GM12878 (cell line): Measurements from ENCODE around the gene LAMB1. TPM values are rescaled to one million over a fixed set of nuclear protein-coding genes. Genes with fewer than 3 reads are reported as not detected.

ENCODE experiments used
- ATAC-seq: fragments of 200-7000 bp; cut with Tn5 transposase; 3 replicates; pipeline ENCODE4 v1.9.1; 2020; ENCODE audit warnings: mild to moderate bottlenecking, moderate library complexity
- BruUV-seq: library from RNA; stranded (reverse); fragments of 400-500 nt; replicated peaks from 2 replicates; lab custom pipeline; 2021; lab: Mats Ljungman, UMichigan
- CTCF ChIA-PET: fragments of 300-600 bp; sonication (Branson Sonifier 250); formaldehyde crosslinking; extraction: SDS; loops from one replicate; lab custom pipeline; 2021; ENCODE audit warnings: inconsistent platforms; lab: Yijun Ruan, JAX
- POLR2A ChIA-PET: fragments of 350-600 bp; formaldehyde crosslinking; extraction: SDS; loops from one replicate; lab custom pipeline; 2021; ENCODE audit warnings: inconsistent platforms; lab: Charles Lee
- RAD21 ChIA-PET: fragments of 300-600 bp; sonication (Branson Sonifier 250); formaldehyde crosslinking; loops from one replicate; lab custom pipeline; 2023; ENCODE audit warnings: antibody characterized with exemption; ENCODE audit not compliant: unreplicated experiment; lab: Charles Lee
- SMC1A ChIA-PET: fragments of 300-600 bp; sonication (Branson Sonifier 250); formaldehyde crosslinking; loops from one replicate; lab custom pipeline; 2023; ENCODE audit not compliant: unreplicated experiment, uncharacterized antibody; lab: Charles Lee
- DNase-seq: peaks from one replicate; pipeline ENCODE4 v3.0.0-alpha.2; 2011; ENCODE audit warnings: low read depth, low spot score
- FAIRE-seq: peaks from 3 replicates; lab custom pipeline; 2011; peaks lifted over from hg19 to GRCh38; lab: Jason Lieb, UNC
- H2AFZ ChIP-seq: 2 replicates; pipeline ENCODE4 v1.6.0; 2011; ENCODE audit warnings: low read depth, low read length, control low read depth; ENCODE audit not compliant: control insufficient read depth
- H3K27ac ChIP-seq: 2 replicates; pipeline ENCODE4 v1.5.1; 2011; ENCODE audit warnings: control low read depth; ENCODE audit not compliant: control insufficient read depth, insufficient read depth
- H3K27me3 ChIP-seq, 2 experiments: replicated peaks in 1 of 2; 2 replicates each; pipeline versions ENCODE4 v1.6.0 to v1.6.1; 2011; ENCODE audit warnings: low read length in 1 of 2; ENCODE audit not compliant: control insufficient read depth in 2 of 2, insufficient read depth in 2 of 2
- H3K36me3 ChIP-seq, 2 experiments: 2 replicates each; pipeline ENCODE4 v1.5.1; 2011; ENCODE audit warnings: low read length in 1 of 2; ENCODE audit not compliant: control insufficient read depth in 2 of 2, insufficient read depth in 2 of 2
- H3K4me1 ChIP-seq: 2 replicates; pipeline ENCODE4 v1.6.1; 2011; ENCODE audit warnings: mild to moderate bottlenecking, low read length, moderate library complexity, mixed read lengths; ENCODE audit not compliant: control insufficient read depth, insufficient read depth
- H3K4me2 ChIP-seq: 2 replicates; pipeline ENCODE4 v1.6.0; 2011; ENCODE audit warnings: control low read depth; ENCODE audit not compliant: control insufficient read depth, insufficient read depth
- H3K4me3 ChIP-seq: fragments of 200-600 bp; sonication (generic); 2 replicates; pipeline ENCODE4 v1.5.1; 2016
- H3K79me2 ChIP-seq: 2 replicates; pipeline ENCODE4 v1.6.0; 2011; ENCODE audit warnings: low read length; ENCODE audit not compliant: control insufficient read depth, insufficient read depth
- H3K9ac ChIP-seq: 2 replicates; pipeline ENCODE4 v1.8.0; 2011; ENCODE audit warnings: low read length, control low read depth, mixed read lengths; ENCODE audit not compliant: control insufficient read depth, insufficient read depth
- H3K9me3 ChIP-seq: replicated peaks from 3 replicates; pipeline ENCODE4 v1.5.1; 2011; ENCODE audit warnings: mild to moderate bottlenecking, low read length; ENCODE audit not compliant: control insufficient read depth, insufficient read depth
- H4K20me1 ChIP-seq: 2 replicates; pipeline ENCODE4 v1.6.0; 2011; ENCODE audit not compliant: control insufficient read depth, insufficient read depth
- BACH1 ChIP-seq: fragments of 450-650 bp; IDR thresholded peaks from 2 replicates; pipeline ENCODE4 v1.6.1; 2017; ENCODE audit warnings: mild to moderate bottlenecking, borderline replicate concordance
- E4F1 ChIP-seq: fragments of 450-650 bp; IDR thresholded peaks from 2 replicates; pipeline ENCODE4 v1.6.1; 2018; ENCODE audit warnings: borderline replicate concordance, mild to moderate bottlenecking; ENCODE audit not compliant: partially characterized antibody
- JUNB ChIP-seq: IDR thresholded peaks from 2 replicates; pipeline ENCODE4 v1.6.1; 2016; ENCODE audit warnings: antibody characterized with exemption, mild to moderate bottlenecking
- NR2C1 ChIP-seq: fragments of 450-650 bp; IDR thresholded peaks from 2 replicates; pipeline ENCODE4 v1.6.1; 2017; ENCODE audit warnings: antibody characterized with exemption, mild to moderate bottlenecking, moderate library complexity
- PBX3 ChIP-seq: IDR thresholded peaks from 2 replicates; pipeline ENCODE4 v1.6.1; 2011; ENCODE audit warnings: mild to moderate bottlenecking, low read depth, low read length, moderate library complexity; ENCODE audit not compliant: insufficient replicate concordance
- PRDM15 ChIP-seq: fragments of 450-650 bp; formaldehyde crosslinking; IDR thresholded peaks from 2 replicates; pipeline ENCODE4 v1.4.0; 2020; ENCODE audit warnings: mild to moderate bottlenecking, moderate library complexity
- WGBS: methylation state at CpG from one replicate; pipeline ENCODE4 v1.1.6; 2016; ENCODE audit warnings: low lambda C conversion rate; ENCODE audit not compliant: insufficient replicate concordance, insufficient coverage; ENCODE audit errors: missing lambda C conversion rate; 5-methylcytosine and 5-hydroxymethylcytosine counted together
- in situ Hi-C: fragments of 300-500 bp; cut with MboI; formaldehyde crosslinking; loops from 9 replicates; pipeline ENCODE4 v1.14.3; 2018; ENCODE audit warnings: mixed read lengths
- intact Hi-C: fragments of 100-400 bp; cut with micrococcal nuclease; formaldehyde crosslinking; loops from one replicate; pipeline ENCODE4 v1.14.2; 2022; ENCODE audit not compliant: unreplicated experiment
- polyA plus RNA-seq, 11 experiments: library from polyadenylated mRNA; depleted of rRNA in 4 of 11; unstranded in 6 of 11; stranded (reverse) in 5 of 11; fragments of >200 nt; fragmentation: Nextera tagmentation in 4 of 11; fragmentation: Illumina TruSeq in 1 of 11; extraction: Ambion mirVana in 4 of 11; extraction: Trizol in 1 of 11; gene quantifications; 1 replicate in 1 of 11; 2 replicates in 10 of 11; pipeline versions ENCODE4 v1.2.1 to v1.2.3, GENCODE V29; 2011 to 2016; ENCODE audit warnings: inconsistent platforms in 2 of 11, missing spikeins in 2 of 11, low read depth in 1 of 11
- total RNA-seq, 4 experiments: library from RNA; depleted of rRNA in 3 of 4; stranded (reverse); fragments of >200 nt in 3 of 4; fragmentation: Illumina TruSeq in 1 of 4; extraction: Trizol in 1 of 4; gene quantifications; 2 replicates each; pipeline versions ENCODE4 v1.2.1 to v1.2.3, GENCODE V29; 2013 to 2021
- TF ChIP-seq, protein P1 (sequence below): fragments of 450-650 bp; conservative IDR thresholded peaks from 2 replicates; pipeline ENCODE4 v1.6.1; 2017; ENCODE audit warnings: mild to moderate bottlenecking, moderate library complexity
- TF ChIP-seq, protein P2 (sequence below): IDR thresholded peaks from 2 replicates; pipeline ENCODE4 v1.6.1; 2012; ENCODE audit warnings: low read length, inconsistent platforms

Gene LAMB1
- total and polyA plus RNA-seq, 10 of the 15 experiments (the other 5 are each of a cell fraction or from before 2014, with no cell fraction given), result 0.05 to 2.2 (median 1.2) TPM; not detected in 4

DNA sequence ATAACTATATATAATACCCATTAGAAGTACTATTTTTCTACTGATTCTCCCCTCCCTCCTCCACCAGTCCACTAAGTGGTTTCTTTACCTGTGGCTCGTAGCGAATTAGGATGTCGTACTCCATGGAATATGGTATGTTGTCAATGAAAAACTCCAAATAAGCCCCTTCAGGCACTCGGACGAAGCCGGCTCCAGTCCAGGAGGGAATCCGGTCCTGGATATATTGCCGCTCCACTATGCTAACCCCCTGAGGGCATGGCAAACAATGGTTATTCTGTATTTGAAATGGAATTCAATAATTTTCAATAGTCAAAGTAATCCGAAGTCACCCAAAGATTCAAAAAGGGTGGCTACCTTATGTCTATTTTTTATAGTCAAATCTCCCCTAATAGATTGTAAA lies 40.1 kb downstream of the LAMB1 start:
- no peak overlapping the region for H2AFZ ChIP-seq
- ChIA-PET CTCF (no interaction called here), SMC1A (no interaction called here), RAD21 (no interaction called here), POLR2A (no interaction called here)
- no peak for ATAC-seq
- FAIRE-seq, result no peak
- no peaks in the 10 kb centered on the region for H3K79me2 ChIP-seq
- no peaks in the 10 kb centered on the region for H3K4me1 ChIP-seq
- H3K27me3 ChIP-seq, result no peaks in the 10 kb centered on the region; a peak in 1 of 4 replicates
- 62% methylated on average over 9 of the region's 9 CpGs for WGBS
- H3K9ac ChIP-seq, result no peak overlapping the region
- BruUV-seq, result no TSS peak
- intact Hi-C loops, result no loop called here
- H4K20me1 ChIP-seq, result no peaks in the 10 kb centered on the region
- no peak for DNase-seq
- H3K27ac ChIP-seq, result no peak overlapping the region
- in situ Hi-C loops, result no loop called here
- no peak overlapping the region for H3K4me3 ChIP-seq
- H3K36me3 ChIP-seq, result no peaks in the 10 kb centered on the region
- H3K4me2 ChIP-seq, result no peak overlapping the region
- TF ChIP-seq, protein P1, sequence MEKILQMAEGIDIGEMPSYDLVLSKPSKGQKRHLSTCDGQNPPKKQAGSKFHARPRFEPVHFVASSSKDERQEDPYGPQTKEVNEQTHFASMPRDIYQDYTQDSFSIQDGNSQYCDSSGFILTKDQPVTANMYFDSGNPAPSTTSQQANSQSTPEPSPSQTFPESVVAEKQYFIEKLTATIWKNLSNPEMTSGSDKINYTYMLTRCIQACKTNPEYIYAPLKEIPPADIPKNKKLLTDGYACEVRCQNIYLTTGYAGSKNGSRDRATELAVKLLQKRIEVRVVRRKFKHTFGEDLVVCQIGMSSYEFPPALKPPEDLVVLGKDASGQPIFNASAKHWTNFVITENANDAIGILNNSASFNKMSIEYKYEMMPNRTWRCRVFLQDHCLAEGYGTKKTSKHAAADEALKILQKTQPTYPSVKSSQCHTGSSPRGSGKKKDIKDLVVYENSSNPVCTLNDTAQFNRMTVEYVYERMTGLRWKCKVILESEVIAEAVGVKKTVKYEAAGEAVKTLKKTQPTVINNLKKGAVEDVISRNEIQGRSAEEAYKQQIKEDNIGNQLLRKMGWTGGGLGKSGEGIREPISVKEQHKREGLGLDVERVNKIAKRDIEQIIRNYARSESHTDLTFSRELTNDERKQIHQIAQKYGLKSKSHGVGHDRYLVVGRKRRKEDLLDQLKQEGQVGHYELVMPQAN, result no peak
- no peak for TF ChIP-seq JUNB
- no peak for TF ChIP-seq PBX3
- TF ChIP-seq, protein P2, sequence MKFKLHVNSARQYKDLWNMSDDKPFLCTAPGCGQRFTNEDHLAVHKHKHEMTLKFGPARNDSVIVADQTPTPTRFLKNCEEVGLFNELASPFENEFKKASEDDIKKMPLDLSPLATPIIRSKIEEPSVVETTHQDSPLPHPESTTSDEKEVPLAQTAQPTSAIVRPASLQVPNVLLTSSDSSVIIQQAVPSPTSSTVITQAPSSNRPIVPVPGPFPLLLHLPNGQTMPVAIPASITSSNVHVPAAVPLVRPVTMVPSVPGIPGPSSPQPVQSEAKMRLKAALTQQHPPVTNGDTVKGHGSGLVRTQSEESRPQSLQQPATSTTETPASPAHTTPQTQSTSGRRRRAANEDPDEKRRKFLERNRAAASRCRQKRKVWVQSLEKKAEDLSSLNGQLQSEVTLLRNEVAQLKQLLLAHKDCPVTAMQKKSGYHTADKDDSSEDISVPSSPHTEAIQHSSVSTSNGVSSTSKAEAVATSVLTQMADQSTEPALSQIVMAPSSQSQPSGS, result no peak
- no peak for TF ChIP-seq PRDM15 (CRISPR knock-in tag)
- no peak for TF ChIP-seq BACH1
- TF ChIP-seq E4F1, result no peak
- TF ChIP-seq NR2C1, result no peak
- TF ChIP-seq, all 136 proteins: peak for 0
- no peaks in the 10 kb centered on the region for H3K9me3 ChIP-seq
